GM18867 (cell line): Measurements from ENCODE around the gene LDB3.
A peak's percentile ranks its signal among the peaks of the same experiment; 100 is the strongest.

Source experiments
- ATAC-seq: cut with Tn5 transposase; IDR thresholded peaks from one replicate; pipeline ENCODE4 v1.9.1; 2021; ENCODE audit warnings: mild to moderate bottlenecking, moderate library complexity; ENCODE audit not compliant: unreplicated experiment

Gene LDB3

GRCh38 chr10:86705139-86705538, 36.8 kb downstream of the LDB3 start:
- ATAC-seq = no peak

- ATAC-seq = no peak
Measured at GRCh38 chr10:86705905-86706304, 37.6 kb downstream of the LDB3 start.

GRCh38 chr10:86706401-86706841, 38.1 kb downstream of the LDB3 start:
- no peak for ATAC-seq

GRCh38 chr10:86706977-86707376, 38.7 kb downstream of the LDB3 start:
- no peak for ATAC-seq

- ATAC-seq = no peak
Measured at GRCh38 chr10:86707505-86707904, 39.2 kb downstream of the LDB3 start.

GRCh38 chr10:86708068-86708782, 39.9 kb downstream of the LDB3 start:
- ATAC-seq = no peak

GRCh38 chr10:86708783-86709380, 40.6 kb downstream of the LDB3 start:
- ATAC-seq = no peak

GRCh38 chr10:86709396-86710185, 41.3 kb downstream of the LDB3 start:
- ATAC-seq = no peak

- peak; percentile 86 for ATAC-seq
Measured at GRCh38 chr10:86710987-86711512, 42.7 kb downstream of the LDB3 start.

- peak; percentile 46 for ATAC-seq
Measured at GRCh38 chr10:86711513-86712316, 43.4 kb downstream of the LDB3 start.

GRCh38 chr10:86712317-86712707, 44.0 kb downstream of the LDB3 start:
- peak; percentile 20 for ATAC-seq

GRCh38 chr10:86715156-86715795, 47.0 kb downstream of the LDB3 start:
- ATAC-seq = no peak

- no peak for ATAC-seq
Measured at GRCh38 chr10:86715836-86716235, 47.5 kb downstream of the LDB3 start.

GRCh38 chr10:86716466-86716865, 48.2 kb downstream of the LDB3 start:
- ATAC-seq = no peak

GRCh38 chr10:86718556-86718955, 50.2 kb downstream of the LDB3 start:
- no peak for ATAC-seq

GRCh38 chr10:86721232-86721631, 52.9 kb downstream of the LDB3 start:
- ATAC-seq = no peak

GRCh38 chr10:86723009-86723408, 54.7 kb downstream of the LDB3 start:
- no peak for ATAC-seq

GRCh38 chr10:86724445-86724844, 56.1 kb downstream of the LDB3 start:
- no peak for ATAC-seq

GRCh38 chr10:86725980-86726676, 57.8 kb downstream of the LDB3 start:
- ATAC-seq = no peak

- no peak for ATAC-seq
Measured at GRCh38 chr10:86726677-86726999, 58.3 kb downstream of the LDB3 start.
